ENCODE measurements around the gene FAM193A.

DNA sequence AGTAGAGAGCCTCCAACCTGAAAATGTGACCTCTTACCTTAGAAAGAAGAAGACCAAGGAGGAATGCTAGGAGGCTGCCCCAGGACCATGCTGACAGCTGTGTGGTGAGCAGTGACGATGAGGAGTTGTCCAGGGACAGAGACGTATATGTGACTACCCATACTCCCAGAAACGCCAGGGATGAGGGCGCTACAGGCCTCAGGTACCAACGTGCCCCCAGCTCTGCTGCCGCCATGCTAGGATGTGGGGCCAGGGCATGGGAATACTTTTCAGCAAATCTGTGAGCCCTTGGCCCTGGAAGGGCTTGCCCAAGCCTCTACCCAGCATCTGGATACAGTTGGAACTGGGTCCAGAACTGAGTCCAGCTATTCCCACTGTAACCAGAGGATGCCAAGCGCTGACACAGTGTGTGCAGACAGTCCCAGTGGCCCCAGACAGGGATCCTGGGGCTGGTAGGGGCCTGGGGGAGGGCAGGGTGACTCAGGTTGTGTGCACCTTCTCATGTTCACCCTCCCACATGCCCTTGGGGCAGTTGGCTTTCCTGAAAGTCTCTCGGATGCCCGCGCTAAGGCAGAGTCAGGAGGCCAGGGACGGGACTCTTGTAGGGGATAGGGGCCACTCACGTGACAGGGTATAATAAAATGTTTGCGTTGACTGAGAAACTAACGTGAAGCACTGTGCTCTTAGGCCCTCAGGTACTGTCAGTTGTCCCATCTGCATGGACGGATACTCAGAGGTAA, 23.9 kb upstream of the FAM193A start:
- TF ChIP-seq CTCF (IDR thresholded peaks at IDR 0.05) (no peak), POLR2A (IDR thresholded peaks at IDR 0.05) (no peak)
